Fibroblast of villous mesenchyme (primary cell): ENCODE data around the gene RAI14. TPM values are rescaled to one million over a fixed set of nuclear protein-coding genes. Genes with fewer than 3 reads are reported as not detected.

Source experiments
- DNase-seq: peaks from one replicate; pipeline ENCODE4 v3.0.0-alpha.2; 2010; ENCODE audit warnings: low read depth
- H3K4me3 ChIP-seq: 2 replicates; pipeline ENCODE4 v1.5.1; 2011; ENCODE audit warnings: low read depth, mild to moderate bottlenecking, low read length
- total RNA-seq: library from RNA; depleted of rRNA; stranded (reverse); fragments of >200 nt; gene quantifications from 2 replicates; pipeline ENCODE4 v1.2.3, GENCODE V29; 2012
- TF ChIP-seq, protein P1 (sequence below): IDR thresholded peaks from 2 replicates; pipeline ENCODE4 v1.5.1; 2012; ENCODE audit warnings: low read depth, mild to moderate bottlenecking, low read length; ENCODE audit not compliant: insufficient read depth

The RAI14 gene
- total RNA-seq, 1 donor, result 291 TPM

GRCh38 chr5:34688015-34688810, 32.1 kb downstream of the RAI14 start:
- peak; percentile 81 for DNase-seq
- TF ChIP-seq, protein P1, sequence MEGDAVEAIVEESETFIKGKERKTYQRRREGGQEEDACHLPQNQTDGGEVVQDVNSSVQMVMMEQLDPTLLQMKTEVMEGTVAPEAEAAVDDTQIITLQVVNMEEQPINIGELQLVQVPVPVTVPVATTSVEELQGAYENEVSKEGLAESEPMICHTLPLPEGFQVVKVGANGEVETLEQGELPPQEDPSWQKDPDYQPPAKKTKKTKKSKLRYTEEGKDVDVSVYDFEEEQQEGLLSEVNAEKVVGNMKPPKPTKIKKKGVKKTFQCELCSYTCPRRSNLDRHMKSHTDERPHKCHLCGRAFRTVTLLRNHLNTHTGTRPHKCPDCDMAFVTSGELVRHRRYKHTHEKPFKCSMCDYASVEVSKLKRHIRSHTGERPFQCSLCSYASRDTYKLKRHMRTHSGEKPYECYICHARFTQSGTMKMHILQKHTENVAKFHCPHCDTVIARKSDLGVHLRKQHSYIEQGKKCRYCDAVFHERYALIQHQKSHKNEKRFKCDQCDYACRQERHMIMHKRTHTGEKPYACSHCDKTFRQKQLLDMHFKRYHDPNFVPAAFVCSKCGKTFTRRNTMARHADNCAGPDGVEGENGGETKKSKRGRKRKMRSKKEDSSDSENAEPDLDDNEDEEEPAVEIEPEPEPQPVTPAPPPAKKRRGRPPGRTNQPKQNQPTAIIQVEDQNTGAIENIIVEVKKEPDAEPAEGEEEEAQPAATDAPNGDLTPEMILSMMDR, result no peak
- peak overlapping the region; percentile 10 for H3K4me3 ChIP-seq

DNA sequence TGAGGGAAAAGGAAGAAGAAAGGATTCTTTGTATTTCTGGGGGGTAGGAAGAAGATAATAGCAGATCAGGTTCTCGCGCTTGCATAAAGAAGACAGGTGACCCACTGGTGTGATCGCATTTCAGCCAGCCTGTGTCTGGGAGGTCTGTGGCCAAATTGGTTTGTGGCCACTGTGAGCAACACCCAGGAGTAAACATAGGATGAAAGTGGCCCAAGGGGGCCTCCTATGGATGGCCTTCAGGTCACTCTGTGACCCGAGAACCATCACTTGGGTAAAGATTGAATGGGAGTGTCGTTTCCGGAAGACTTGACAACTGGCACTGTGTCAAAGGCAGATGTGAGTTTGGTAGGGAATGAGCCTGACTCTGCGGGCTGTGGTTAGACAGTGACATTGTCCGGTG, 34.2 kb downstream of the RAI14 start:
- no peak for DNase-seq
- TF ChIP-seq, protein P1, result no peak
- no peak overlapping the region for H3K4me3 ChIP-seq

- TF ChIP-seq, protein P1, result no peak
- H3K4me3 ChIP-seq, result no peak overlapping the region
- DNase-seq, result no peak
Measured at GRCh38 chr5:34690898-34691297, 34.8 kb downstream of the RAI14 start.

DNA sequence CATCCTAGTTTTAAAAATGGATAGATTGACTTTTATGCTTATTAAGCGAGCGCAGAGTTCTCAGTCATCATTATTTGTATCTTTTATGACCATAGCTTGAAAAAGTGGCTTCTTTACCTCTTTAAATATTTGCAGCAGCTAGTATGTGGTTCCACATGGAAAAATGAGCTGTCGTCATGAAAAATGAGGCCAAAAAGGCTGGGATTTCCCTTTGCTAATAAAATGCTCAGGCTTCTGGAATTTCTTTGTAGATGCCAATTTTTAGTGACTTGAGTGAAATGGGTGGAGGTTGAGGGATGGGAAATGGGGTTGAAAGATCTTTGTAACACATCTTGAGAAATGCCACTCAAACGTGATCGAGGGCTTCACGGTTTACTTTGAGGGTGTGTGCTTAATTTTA, 35.2 kb downstream of the RAI14 start:
- H3K4me3 ChIP-seq, result no peak overlapping the region
- TF ChIP-seq, protein P1, result no peak
- DNase-seq, result no peak

DNA sequence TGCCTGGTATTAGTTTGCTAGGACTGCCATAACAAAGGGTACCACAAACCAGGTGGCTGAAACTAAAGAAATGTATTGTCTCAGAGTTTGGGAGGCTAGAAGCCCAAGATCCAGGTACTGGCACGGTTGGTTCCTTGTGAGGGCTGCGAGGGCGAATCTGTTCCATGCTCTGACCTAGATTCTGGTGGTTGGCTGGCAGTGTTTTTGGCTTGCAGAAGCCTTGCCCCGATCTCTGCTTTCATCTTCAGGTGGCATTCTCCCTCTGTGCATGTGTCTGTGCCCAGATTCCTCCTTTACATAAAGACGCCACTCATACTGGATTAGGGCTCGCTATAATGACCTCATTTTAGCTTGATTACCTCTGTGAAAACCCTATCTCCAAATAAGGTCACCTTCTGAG, 36.7 kb downstream of the RAI14 start:
- no peak for DNase-seq
- TF ChIP-seq, protein P1, result no peak
- H3K4me3 ChIP-seq, result no peak overlapping the region

- TF ChIP-seq, protein P1, result no peak
- no peak overlapping the region for H3K4me3 ChIP-seq
Measured at GRCh38 chr5:34694012-34694411, 37.9 kb downstream of the RAI14 start.

GRCh38 chr5:34694685-34695084, 38.6 kb downstream of the RAI14 start:
- TF ChIP-seq, protein P1, result no peak

More at GRCh38 chr5:34694012-34694411, 37.9 kb downstream of the RAI14 start:
- no peak for DNase-seq

More at GRCh38 chr5:34694685-34695084, 38.6 kb downstream of the RAI14 start:
- no peak overlapping the region for H3K4me3 ChIP-seq
- no peak for DNase-seq
